H1 (cell line): Measurements from ENCODE around the gene DAND5. TPM values are rescaled to one million over a fixed set of nuclear protein-coding genes. Genes with fewer than 3 reads are reported as not detected.

Experiments
- ASH2L ChIP-seq: fragments of 200-600, 300-600 bp; sonication (generic); IDR thresholded peaks from one replicate; pipeline ENCODE4 v1.7.1; 2017; ENCODE audit warnings: low read length
- CBX8 ChIP-seq: fragments of 300-800, 300-1000 bp; sonication (generic); IDR thresholded peaks from 2 replicates; pipeline ENCODE4 v1.7.1; 2016; ENCODE audit warnings: low read depth, low read length, borderline replicate concordance
- CEBPB ChIP-seq: IDR thresholded peaks from 2 replicates; pipeline ENCODE4 v1.6.1; 2012; ENCODE audit warnings: low read depth, low read length
- KDM1A ChIP-seq: fragments of 200-600, 300-600 bp; sonication (generic); IDR thresholded peaks from 2 replicates; pipeline ENCODE4 v1.7.1; 2016; ENCODE audit warnings: mild to moderate bottlenecking, low read length, borderline replicate concordance
- NRF1 ChIP-seq: IDR thresholded peaks from 2 replicates; pipeline ENCODE4 v1.6.1; 2011; ENCODE audit warnings: mild to moderate bottlenecking, low read depth, low read length, improper control_type of control experiment
- RAD21 ChIP-seq, 2 experiments: IDR thresholded peaks in 1 of 2; conservative IDR thresholded peaks in 1 of 2; 2 replicates each; pipeline ENCODE4 v1.6.1; 2011; ENCODE audit warnings: low read depth in 2 of 2, low read length in 2 of 2, improper control_type of control experiment in 1 of 2, inconsistent platforms in 1 of 2, mild to moderate bottlenecking in 1 of 2, moderate library complexity in 1 of 2
- polyA plus RNA-seq, 7 experiments: library from polyadenylated mRNA; depleted of rRNA in 3 of 7; stranded (reverse) in 5 of 7; unstranded in 2 of 7; fragments of >200 nt in 5 of 7; fragments of 200-250 nt in 2 of 7; gene quantifications; 1 replicate in 5 of 7; 2 replicates in 1 of 7; 4 replicates in 1 of 7; pipeline versions ENCODE4 v1.2.1 to v1.2.3, GENCODE V29; 2011 to 2013; ENCODE audit warnings: missing spikeins in 2 of 7, mixed read lengths in 2 of 7
- total RNA-seq: library from RNA; stranded (reverse); fragmentation: NEBNext Ultra II Directional; extraction: Animal tissue kit (Norgen Biotek cat#: 25700); gene quantifications from 2 replicates; pipeline ENCODE4 v1.2.1, GENCODE V29; 2021
- TF ChIP-seq, protein P1 (sequence below): fragments of 300-600 bp; sonication (generic); IDR thresholded peaks from 2 replicates; pipeline ENCODE4 v1.7.1; 2012; ENCODE audit warnings: low read length, moderate library complexity, mild to moderate bottlenecking, inconsistent platforms; ENCODE audit not compliant: insufficient replicate concordance

DAND5 gene
- total and polyA plus RNA-seq, 2 of the 8 experiments (the other 6 are each of a cell fraction or from before 2014, with no cell fraction given) = 0.14 to 0.17 TPM

DNA sequence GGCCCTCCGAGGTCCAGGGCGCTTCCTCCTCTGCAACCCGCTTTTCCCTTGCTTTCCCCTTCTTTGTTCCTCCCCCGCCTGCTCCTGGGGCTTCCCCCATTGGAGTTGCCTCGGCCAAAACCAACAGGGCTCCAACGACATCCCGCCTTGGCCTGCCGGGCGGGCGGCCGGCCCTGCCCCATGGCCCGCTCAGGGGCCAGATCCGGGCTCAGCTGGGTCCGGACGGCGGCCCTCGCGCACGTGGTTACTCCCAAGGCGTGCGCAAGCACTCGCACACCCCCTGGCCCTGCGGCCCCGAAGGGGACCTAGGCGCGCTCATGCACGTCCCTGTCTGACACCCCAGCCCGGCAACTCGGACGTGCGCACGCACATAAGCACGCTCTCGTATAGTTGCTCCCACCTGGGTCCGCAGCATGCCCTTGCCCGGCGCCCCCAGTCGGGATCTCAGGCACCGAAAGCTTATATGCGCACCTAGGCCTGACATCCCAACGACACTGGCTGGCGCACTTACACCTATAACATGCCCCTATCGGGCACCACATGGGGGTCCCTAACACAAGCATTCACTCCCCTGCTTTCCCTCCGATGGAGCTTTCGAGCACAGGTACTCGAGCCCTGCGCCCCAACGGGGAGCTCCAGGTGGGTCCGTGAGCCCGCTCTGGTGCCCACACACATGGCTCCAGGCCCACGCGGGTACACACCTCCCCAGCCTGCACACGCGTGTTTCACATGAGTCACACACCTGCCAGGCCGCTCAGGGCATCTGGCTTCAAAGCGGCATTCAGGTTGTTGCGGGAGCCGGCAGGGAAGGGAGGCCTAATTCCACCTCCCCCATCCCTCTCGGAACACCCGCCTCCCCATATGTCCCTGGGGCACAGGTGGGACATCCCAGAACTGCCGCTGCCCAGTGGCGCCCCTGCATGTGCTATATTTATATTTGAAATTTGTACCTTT, 40.9 kb downstream of the DAND5 start (continued):
- TF ChIP-seq, protein P1, sequence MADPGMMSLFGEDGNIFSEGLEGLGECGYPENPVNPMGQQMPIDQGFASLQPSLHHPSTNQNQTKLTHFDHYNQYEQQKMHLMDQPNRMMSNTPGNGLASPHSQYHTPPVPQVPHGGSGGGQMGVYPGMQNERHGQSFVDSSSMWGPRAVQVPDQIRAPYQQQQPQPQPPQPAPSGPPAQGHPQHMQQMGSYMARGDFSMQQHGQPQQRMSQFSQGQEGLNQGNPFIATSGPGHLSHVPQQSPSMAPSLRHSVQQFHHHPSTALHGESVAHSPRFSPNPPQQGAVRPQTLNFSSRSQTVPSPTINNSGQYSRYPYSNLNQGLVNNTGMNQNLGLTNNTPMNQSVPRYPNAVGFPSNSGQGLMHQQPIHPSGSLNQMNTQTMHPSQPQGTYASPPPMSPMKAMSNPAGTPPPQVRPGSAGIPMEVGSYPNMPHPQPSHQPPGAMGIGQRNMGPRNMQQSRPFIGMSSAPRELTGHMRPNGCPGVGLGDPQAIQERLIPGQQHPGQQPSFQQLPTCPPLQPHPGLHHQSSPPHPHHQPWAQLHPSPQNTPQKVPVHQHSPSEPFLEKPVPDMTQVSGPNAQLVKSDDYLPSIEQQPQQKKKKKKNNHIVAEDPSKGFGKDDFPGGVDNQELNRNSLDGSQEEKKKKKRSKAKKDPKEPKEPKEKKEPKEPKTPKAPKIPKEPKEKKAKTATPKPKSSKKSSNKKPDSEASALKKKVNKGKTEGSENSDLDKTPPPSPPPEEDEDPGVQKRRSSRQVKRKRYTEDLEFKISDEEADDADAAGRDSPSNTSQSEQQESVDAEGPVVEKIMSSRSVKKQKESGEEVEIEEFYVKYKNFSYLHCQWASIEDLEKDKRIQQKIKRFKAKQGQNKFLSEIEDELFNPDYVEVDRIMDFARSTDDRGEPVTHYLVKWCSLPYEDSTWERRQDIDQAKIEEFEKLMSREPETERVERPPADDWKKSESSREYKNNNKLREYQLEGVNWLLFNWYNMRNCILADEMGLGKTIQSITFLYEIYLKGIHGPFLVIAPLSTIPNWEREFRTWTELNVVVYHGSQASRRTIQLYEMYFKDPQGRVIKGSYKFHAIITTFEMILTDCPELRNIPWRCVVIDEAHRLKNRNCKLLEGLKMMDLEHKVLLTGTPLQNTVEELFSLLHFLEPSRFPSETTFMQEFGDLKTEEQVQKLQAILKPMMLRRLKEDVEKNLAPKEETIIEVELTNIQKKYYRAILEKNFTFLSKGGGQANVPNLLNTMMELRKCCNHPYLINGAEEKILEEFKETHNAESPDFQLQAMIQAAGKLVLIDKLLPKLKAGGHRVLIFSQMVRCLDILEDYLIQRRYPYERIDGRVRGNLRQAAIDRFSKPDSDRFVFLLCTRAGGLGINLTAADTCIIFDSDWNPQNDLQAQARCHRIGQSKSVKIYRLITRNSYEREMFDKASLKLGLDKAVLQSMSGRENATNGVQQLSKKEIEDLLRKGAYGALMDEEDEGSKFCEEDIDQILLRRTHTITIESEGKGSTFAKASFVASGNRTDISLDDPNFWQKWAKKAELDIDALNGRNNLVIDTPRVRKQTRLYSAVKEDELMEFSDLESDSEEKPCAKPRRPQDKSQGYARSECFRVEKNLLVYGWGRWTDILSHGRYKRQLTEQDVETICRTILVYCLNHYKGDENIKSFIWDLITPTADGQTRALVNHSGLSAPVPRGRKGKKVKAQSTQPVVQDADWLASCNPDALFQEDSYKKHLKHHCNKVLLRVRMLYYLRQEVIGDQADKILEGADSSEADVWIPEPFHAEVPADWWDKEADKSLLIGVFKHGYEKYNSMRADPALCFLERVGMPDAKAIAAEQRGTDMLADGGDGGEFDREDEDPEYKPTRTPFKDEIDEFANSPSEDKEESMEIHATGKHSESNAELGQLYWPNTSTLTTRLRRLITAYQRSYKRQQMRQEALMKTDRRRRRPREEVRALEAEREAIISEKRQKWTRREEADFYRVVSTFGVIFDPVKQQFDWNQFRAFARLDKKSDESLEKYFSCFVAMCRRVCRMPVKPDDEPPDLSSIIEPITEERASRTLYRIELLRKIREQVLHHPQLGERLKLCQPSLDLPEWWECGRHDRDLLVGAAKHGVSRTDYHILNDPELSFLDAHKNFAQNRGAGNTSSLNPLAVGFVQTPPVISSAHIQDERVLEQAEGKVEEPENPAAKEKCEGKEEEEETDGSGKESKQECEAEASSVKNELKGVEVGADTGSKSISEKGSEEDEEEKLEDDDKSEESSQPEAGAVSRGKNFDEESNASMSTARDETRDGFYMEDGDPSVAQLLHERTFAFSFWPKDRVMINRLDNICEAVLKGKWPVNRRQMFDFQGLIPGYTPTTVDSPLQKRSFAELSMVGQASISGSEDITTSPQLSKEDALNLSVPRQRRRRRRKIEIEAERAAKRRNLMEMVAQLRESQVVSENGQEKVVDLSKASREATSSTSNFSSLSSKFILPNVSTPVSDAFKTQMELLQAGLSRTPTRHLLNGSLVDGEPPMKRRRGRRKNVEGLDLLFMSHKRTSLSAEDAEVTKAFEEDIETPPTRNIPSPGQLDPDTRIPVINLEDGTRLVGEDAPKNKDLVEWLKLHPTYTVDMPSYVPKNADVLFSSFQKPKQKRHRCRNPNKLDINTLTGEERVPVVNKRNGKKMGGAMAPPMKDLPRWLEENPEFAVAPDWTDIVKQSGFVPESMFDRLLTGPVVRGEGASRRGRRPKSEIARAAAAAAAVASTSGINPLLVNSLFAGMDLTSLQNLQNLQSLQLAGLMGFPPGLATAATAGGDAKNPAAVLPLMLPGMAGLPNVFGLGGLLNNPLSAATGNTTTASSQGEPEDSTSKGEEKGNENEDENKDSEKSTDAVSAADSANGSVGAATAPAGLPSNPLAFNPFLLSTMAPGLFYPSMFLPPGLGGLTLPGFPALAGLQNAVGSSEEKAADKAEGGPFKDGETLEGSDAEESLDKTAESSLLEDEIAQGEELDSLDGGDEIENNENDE = no peak
- TF ChIP-seq NRF1 = no peak
- peak in 1 of 2 experiments; percentile 10; a peak in 1 of 4 replicates for TF ChIP-seq RAD21 (IDR thresholded peaks at IDR 0.05 in 1 of 2, conservative IDR thresholded peaks at IDR 0.05 in 1 of 2; ENCODE audit: low read depth in 2 of 2, low read length in 2 of 2)
- TF ChIP-seq KDM1A = no peak
- TF ChIP-seq CEBPB = no peak
- TF ChIP-seq CBX8 = peak; percentile 63; the same call in 1 of the 2 replicates
- TF ChIP-seq ASH2L = no peak
